Sigmoid colon (tissue), 3 donors: ENCODE measurements around the gene THSD1.
"Not testable (repeated sequence)": the region's sequence is repeated elsewhere in the genome, so short reads cannot be mapped to it uniquely, and the experiment has no call there.

ENCODE experiments used
- POLR2A ChIP-seq, 2 donors: fragments of 450-650 bp; IDR thresholded peaks; one replicate each; pipeline ENCODE4 v1.6.1; 2016; ENCODE audit warnings: antibody characterized with exemption in 2 of 2, mild to moderate bottlenecking in 2 of 2, moderate library complexity in 2 of 2
- TF ChIP-seq, protein P1 (sequence below), 4 experiments: fragments of 450-650 bp in 3 of 4; fragments of 200-600 bp in 1 of 4; IDR thresholded peaks; one replicate each; pipeline ENCODE4 v1.5.1; 2016 to 2019; ENCODE audit warnings: antibody characterized with exemption in 4 of 4, mild to moderate bottlenecking in 3 of 4, moderate library complexity in 2 of 4

DNA sequence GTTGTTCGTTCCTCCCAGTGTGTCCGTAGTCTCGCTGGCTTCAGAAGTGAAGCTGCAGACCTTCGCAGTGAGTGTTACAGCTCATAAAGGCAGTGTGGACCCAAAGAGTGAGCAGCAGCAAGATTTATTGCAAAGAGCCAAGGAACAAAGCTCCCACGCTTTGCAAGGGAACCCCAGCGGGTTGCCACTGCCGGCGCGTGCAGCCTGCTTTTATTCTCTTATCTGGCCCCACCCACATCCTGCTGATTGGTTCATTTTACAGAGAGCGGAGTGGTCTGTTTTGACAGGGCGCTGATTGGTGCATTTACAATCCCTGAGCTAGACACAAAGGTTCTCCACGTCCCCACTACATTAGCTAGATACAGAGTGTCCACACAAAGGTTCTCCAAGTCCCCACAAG, 1.5 kb upstream of the THSD1 start:
- TF ChIP-seq, protein P1, sequence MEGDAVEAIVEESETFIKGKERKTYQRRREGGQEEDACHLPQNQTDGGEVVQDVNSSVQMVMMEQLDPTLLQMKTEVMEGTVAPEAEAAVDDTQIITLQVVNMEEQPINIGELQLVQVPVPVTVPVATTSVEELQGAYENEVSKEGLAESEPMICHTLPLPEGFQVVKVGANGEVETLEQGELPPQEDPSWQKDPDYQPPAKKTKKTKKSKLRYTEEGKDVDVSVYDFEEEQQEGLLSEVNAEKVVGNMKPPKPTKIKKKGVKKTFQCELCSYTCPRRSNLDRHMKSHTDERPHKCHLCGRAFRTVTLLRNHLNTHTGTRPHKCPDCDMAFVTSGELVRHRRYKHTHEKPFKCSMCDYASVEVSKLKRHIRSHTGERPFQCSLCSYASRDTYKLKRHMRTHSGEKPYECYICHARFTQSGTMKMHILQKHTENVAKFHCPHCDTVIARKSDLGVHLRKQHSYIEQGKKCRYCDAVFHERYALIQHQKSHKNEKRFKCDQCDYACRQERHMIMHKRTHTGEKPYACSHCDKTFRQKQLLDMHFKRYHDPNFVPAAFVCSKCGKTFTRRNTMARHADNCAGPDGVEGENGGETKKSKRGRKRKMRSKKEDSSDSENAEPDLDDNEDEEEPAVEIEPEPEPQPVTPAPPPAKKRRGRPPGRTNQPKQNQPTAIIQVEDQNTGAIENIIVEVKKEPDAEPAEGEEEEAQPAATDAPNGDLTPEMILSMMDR (IDR thresholded peaks at IDR 0.05), result not testable (repeated sequence)
- TF ChIP-seq POLR2A (IDR thresholded peaks at IDR 0.05), result not testable (repeated sequence)
